CD4-positive, alpha-beta T cell treated with Interleukin-17A for 4 hours (primary cell): ENCODE data around the gene UBE2B.
"Not testable (repeated sequence)": the region's sequence is repeated elsewhere in the genome, so short reads cannot be mapped to it uniquely, and the experiment has no call there.

Experiments used
- DNase-seq: peaks from one replicate; pipeline ENCODE4 v3.0.0-alpha.2; 2020; ENCODE audit warnings: mixed read lengths

UBE2B gene

DNA sequence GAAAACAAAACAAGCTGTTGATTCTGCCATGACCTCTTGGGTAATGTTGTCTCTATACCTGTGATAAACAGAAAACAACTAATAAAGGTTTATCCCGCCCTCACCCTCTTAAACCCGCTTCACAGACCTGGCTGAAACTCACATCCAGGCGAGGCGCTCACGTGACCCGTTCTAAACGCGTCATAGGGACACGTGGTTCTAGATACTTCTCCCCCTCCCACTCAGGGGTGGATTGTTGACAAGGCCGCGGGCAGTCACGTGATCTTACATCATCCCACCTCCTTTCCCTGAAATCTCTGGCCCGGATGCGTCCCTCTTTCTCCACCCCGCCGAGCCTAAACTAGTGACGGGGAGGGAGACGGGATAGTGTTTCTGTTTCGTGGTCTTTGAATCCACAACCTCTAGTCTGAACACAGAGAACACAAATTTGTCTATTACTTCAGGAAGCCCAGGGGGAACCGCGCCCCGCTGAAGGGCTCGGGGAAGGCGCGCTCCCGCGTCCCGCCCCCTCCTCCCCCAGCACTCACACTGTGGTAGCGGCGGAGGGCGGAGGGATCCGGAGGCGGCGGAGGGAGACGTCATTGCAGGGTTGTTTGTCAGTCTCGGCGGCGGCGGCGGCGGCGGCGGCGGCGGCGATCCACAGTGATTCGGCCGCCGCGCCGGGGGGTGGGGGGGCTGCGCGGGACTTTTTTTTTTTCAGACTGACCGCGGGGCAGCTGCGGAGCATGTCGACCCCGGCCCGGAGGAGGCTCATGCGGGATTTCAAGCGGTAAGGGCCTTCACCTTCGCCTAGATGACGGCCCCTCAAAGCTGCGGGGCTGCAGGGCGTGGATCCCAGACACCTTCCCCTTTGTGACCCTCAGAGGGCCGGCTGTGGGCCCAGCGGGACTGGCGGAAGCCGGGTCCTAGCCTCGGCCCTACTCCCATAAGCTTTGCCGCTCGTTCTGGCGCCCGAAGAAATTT lies at the start of gene UBE2B:
TSS of gene UBE2B (plus strand) at position 699 of the 963 bp plus-strand sequence. CDS start at position 726, 27 bp downstream.
- DNase-seq: peak; percentile 97

DNA sequence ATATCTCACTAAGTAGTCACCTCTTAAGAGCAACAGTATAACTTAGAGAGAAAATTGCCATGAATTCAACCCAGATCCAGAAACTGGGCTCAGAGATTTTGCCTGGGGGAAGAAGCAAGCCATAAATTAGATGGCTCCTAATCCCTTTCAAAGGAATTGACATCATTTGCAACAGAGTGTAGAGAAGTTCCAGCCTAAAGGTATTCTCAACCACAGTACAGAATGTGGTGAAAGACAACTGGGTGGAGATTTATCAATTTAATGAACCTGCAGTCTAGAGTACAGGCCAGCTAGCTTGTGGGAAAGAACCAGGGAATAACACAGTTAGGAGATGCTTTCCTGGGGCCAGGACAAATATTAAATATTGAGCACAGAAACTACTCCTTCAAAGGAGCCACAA lies 44.0 kb upstream of the UBE2B start:
- DNase-seq: no peak

DNA sequence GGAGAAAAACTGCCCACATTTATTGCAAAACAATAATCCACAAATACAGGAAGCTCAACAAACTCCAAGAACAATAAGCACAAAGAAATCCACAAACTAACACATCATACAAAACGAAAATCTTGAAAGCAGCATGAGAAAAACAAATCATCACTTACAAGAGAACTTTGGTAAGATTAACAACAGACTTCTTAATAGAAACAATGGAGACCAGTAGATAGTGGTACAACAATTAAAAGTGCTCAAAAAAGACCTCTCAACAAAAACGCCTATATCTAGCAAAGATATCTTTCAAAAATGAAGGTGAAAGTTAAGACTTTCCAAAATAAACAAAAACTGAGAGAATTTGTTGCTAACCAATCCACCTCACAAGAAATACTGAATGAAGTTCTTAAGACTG lies 42.8 kb upstream of the UBE2B start:
- DNase-seq: no peak

DNA sequence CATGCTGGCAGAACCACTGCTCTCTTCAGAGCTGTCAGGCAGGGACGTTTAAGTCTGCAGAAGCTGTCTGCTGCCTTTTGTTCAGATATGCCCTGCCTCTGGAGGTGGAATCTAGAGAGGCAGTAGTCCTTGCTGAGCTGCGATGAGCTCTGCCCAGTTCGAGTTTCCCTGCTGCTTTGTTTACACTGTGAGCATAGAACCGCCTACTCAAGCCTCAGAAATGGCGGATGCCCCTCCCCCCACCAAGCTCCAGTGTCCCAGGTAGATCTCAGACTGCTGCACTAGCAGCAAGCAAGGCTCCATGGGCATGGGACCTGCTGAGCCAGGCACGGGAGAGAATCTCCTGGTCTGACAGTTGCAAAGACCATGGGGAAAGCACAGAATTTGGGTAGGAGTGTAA lies 34.5 kb upstream of the UBE2B start:
- not testable (repeated sequence) for DNase-seq

DNA sequence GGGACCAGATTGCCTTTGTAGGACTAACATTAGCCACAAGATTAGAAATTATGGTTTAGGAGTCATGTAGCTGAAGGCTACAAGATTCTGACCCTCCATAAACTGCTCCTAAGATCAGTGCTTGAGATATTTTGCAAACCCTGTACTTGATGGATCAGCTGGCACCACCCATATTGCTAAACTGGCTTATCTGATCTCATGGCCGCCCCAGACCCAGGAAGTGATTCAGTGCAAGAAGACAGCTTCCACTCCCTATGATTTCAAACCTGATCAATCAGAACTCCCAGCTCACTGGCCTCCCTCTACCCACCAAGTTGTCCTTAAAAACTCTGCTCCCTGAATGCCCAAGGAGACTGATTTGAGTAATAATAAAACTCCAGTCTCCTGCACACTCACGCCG lies 27.9 kb upstream of the UBE2B start:
- not testable (repeated sequence) for DNase-seq

DNA sequence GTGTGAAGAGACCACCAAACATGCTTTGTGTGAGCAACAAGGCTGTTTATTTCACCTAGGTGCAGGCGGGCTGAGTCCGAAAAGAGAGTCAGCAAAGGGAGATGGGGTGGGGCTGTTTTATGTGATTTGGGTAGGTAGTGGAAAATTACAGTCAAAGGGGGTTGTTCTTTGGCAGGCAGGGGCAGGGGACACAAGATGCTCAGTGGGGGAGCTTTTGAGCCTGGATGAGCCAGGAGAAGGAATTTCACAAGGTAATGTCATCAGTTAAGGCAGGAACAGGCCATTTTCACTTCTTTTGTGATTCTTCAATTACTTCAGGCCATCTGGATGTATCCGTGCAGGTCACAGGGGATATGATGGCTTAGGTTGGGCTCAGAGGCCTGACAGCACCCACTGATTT lies 25.9 kb upstream of the UBE2B start:
- not testable (repeated sequence) for DNase-seq

DNA sequence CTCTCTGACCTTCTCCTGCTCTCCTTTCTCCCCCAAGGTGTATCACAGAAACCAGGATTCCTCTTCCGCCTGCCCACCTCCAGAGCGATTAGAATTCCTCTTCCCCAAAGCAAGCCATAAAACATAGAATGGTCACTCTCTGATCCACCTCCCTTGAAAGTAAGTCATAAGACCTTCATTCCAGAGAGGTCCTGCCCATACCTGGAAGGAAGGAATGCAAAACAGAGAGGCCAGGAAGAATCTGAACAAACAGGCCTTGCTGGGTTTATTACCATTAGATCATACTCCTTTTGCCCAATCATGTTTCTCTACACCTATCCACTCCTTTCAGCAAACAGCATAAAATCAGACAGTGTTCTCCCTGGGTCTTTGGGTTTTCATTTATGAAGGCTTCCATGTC lies 25.4 kb upstream of the UBE2B start:
- DNase-seq: no peak

DNA sequence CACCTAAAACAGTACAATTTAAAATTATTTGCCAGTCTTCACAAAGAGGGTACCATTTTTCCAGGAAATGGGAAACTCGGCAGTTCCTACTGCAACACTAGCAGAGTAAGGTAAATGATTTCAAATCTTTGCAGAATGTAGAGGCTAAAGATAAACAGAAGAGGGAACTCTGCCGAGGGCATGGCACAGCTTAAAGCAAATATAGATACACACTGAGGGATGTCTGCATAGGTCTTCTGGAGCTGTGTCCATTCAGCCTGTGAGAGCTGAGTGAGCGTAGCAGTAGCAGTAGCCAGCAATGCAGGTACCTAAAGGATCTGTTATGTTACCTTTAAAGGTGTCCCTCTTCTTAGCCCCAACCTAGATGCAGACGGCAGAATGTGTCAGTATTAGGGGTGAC lies 21.9 kb upstream of the UBE2B start:
- DNase-seq: no peak

DNA sequence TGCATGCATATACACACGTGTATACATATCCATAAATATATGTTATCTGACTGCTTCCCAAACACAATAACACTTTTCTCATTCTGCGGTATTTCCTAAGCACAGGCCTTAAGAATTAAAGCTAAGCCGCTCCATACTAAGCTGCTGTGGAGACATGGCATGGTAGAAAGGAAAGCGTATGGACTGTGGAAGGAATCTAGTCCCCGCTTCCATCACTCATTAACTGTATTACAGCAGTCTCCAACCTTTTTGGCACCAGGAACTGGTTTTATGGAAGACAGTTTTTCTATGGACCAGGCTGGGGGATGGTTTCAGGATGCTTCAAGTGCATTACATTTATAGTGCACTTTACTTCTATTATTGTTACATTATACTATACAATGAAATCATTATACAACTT lies 15.7 kb upstream of the UBE2B start:
- DNase-seq: no peak

DNA sequence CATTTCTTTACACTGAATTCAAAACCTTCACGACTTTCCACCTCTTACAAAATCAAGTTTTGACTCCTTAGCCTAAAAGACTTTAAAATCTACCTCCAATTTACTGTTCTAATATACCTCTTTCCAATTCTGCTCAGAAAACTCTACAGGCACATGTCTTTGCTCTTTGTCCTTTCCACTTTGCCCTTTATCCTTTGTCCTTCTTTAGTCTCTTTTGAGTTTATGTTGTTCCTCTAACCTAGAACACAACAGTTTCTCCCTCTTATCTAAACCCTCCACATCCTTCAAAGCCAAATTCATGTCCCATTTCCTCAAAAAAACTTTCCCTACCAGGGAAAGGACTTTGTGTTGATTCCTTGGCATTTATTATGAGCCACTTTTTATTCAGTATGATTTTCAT lies 5.8 kb upstream of the UBE2B start:
- no peak for DNase-seq

DNA sequence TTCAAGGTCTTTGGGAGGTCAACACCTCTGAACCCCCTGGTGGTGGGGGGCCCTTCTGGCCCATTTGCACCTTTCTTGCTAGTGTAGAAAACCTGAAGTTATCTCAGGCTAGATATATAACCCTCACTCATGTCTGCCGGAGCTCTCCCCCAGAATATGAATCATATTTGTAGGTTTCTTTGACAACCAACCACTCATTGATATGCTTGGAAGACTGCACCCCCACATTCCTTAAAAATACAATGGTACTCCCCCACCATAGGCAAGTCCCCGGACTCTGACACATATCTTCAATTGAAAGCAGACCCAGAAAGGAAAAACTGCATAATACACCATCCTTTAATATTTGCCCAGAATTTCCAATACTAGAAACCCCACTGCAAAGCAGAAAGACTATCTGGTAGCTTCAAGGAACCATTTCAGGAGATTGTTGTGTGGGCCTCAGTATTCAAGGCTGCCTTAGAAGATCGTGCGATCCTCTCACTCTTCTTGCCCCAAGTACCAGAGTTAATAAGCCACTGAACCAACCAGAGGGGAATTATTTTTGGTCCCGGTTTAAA lies 978 bp upstream of the UBE2B start:
- DNase-seq: no peak

DNA sequence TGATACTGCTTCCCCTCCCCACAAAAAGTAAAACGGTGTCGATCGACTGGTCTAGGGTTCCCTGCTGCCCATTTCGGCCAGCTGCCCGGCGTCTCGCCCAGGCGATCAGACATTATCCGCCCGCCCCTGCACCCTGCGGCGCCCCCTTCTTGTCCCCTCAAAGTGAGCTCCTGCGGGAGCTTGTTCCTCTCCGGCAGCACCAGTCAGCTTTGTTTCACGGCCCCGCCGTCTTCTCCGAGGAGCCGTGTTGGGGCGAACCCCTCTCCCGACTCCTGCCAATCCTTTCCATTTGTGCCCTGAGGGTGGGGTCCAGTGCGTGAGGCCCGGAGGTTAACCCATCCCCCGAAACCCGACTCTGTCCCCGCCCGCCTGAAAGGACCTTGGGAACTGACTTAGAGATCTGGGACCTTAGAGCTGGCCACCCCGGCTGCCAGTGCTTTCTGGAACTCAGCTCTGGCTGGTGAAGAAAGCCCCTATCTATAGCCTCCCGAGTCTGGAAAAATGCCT lies 518 bp downstream of the UBE2B start:
- peak; percentile 43 for DNase-seq

DNA sequence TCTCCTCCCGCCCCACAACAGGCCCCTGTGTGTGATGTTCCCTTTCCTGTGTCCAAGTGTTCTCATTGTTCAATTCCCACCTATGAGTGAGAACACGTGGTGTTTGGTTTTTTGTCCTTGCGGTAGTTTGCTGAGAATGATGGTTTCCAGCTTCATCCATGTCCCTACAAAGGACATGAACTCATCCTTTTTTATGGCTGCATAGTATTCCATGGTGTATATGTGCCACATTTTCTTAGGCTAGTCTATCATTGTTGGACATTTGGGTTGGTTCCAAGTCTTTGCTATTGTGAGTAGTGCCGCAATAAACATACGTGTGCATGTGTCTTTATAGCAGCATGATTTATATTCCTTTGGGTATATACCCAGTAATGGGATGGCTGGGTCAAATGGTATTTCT lies 2.3 kb downstream of the UBE2B start:
- DNase-seq: not testable (repeated sequence)

DNA sequence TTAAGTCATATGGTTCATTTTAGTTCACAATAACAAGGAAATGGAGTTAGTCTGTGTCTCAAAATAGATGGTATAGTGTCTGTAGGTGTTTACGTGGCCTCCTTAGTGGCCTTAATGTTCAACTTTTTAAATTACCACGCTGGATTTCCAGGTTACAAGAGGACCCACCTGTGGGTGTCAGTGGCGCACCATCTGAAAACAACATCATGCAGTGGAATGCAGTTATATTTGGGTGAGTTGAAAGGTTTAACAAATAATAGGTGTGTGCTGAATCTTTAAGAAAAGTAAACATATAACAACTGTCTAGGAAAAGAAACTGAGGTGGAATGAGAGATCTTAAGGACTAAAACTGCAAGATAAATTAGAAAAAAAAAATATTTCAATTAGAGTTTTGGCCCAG lies 2.9 kb downstream of the UBE2B start:
- peak; percentile 33 for DNase-seq

DNA sequence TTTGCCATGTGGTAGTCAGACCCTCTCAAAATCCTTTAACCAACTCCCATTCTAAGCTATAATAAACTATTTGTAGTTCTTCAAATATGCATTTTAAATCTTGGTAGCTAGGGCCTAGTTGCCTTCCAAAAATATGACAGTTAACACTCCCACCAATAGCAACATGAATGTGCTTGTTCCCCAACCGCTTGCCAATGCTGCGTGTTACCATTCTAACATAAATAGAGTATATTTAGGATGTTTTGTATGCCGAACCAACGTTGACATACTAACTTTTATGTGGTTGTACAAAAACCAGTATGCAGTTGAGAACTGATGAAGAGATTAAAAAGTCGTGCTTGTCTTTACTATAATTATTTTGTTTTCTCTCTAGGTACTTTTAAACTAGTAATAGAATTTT lies 9.0 kb downstream of the UBE2B start:
- no peak for DNase-seq

DNA sequence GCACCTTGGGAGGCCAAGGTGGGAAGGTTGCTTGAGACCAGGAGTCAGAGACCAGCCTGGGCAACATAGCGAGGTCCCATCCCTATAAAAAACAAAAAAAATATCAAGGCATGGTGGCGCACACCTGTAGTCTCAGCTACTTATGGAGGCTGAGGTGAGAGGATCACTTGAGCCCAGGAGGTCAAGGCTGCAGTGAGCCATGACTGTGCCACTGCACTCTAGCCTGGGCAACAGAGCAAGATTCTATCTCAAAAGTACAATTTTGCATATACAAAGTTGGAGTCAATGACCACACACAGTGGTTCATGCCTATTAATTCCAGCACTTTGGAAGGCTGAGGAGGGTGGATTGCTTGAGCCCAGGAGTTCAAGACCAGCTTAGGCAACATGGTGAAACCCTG lies 10.8 kb downstream of the UBE2B start:
- not testable (repeated sequence) for DNase-seq

DNA sequence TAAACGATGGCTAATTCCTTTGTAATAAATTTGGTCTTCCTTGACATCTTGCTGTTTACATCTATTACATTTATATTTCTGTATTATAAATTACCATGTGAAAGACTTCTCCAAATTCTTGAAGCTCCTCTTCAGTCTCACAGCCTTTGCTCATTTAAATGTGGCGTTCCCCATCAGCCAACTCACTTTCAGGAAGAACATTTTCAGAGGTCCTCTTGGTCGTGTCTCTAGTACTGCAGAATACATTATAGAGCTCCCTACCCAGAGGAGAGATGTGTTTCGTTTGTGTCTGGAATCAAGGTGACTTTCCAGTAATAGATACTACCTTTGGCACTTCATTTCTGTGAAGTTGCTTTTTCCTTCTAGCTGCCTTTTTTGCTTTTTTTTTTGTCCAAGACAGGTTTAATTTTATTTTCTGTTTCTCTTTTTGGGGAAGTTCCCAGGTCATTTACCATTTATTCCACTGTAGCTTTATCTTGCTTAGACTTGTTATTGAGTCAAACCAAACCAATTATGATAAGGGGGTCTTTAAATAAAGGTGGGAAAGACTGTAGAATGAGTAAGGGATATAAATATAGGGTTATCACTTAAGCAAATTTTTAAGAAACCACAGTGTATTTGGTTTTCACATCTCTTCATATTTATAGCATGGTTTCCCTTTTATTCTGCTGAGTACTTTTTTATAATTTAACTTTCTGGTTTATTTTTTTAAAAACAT lies 12.8 kb downstream of the UBE2B start:
- DNase-seq: no peak

DNA sequence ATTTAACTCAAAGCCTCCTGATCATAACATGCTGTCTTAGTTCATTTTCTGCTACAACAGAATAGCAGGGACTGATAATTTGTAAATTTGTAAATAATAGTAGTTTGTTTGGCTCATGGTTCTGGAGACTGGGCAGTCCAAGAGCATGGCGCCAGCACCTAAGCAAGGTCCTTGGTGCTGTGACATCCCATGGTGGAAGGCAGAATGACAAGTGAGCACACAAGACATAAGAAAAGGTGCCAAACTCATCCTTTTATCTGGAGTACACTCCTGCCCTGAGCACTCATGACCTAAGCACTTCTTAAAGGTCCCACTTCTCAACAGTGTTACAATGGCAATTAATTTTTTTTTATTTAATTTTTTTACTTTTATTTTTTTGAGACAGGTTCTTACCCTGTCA lies 16.1 kb downstream of the UBE2B start:
- DNase-seq: no peak

DNA sequence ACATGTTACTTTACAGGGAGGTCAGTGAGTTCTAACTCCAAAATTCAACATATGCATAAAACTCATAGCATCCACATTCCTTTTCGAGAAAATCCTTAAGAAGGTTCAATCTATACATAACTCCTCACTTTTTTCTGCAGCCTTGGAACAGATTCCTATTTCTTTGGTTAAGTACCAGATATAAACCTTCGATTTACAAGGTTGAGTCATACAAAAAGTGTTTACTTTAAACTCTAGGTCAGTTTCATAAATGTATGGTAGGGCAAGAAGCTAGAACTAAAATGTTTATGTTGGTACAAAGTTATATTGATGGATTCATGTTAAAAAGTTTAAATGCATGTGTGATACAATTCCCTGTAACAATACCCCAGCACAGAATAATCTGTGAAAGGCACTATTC lies 20.9 kb downstream of the UBE2B start:
- no peak for DNase-seq

DNA sequence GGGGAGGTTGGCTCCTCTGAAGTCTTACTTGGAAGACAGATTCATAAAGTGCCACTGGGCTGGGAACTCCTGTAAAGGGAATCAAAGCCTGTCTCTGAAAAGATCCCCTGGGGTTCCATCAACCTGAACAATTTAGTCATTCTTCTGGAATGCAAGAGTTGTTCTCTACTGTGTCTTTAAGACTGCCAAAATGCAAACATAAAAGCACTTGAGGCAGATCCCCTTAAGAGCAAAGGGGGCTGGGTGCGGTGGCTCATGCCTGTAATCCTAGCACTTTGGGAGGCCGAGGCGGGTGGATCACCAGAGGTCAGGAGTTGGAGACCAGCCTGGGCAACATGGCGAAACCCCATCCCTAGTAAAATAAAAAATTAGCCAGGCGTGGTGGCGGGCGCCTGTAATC lies 23.6 kb downstream of the UBE2B start:
- no peak for DNase-seq

DNA sequence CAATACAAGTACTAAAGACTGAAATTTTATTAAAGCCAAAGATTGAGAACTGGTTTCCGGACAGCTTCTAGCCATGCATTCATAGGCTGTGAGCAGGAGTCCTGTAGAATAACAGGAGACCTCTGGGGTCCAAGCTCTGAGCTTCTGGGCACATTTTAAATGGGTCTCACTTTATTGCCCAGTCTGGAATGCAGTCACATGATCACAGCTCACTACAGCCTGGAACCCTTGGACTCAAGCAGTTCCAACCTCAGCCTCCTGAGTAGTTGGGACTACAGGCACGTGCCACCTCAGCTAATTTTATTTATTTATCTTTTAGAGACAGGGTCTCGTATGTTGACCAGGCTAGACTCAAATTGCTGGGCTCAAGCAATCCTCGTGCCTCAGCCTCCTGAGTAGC lies 24.9 kb downstream of the UBE2B start:
- no peak for DNase-seq

DNA sequence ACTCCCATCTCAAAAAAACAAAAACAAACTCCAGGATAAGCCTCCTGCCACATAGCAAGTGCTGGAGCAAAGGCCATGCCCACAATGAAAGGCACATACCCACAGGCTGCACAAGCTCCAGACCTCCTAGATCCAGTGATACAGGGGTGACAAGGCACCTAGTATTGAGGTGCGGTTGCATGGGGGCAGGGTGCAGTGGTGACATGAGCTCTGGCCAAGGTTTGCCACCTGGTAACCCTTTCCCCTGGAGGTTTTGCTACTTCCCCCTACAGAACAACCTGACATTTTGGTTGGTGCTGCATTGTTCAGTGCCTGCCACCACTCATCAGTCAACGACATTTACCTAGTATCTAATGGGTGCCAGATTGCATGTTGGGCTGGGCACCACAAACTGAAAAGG lies 25.8 kb downstream of the UBE2B start:
- DNase-seq: no peak

DNA sequence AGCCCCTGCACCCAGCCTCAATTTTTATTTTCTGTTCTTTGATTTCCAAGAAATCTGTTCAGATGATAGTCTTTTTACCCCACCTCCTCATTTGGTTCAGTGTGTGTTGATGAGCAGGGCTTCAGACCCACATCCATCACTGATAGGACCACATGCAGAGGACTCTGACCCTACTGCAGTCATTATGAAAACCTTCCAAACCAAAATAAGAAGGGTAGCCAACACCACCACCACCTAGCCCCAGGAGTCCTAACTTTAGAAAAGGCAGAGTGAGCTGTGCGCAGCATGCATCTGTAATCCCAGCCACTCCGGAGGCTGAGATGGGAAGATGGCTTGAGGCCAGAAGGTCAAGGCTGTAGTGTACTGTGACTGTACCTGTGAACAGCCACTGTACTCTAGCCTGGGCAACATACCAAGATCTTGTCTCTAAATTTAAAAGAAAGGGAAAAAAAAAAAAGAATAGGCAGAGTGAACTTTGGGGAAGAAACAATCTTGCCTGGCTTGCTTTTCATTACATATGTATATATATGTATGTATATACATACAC lies 27.3 kb downstream of the UBE2B start:
- no peak for DNase-seq
